Urinary bladder (tissue), 4 donors: ENCODE measurements around the gene INPP4B. TPM values are rescaled to one million over a fixed set of nuclear protein-coding genes. Genes with fewer than 3 reads are reported as not detected.

Source experiments
- DNase-seq: peaks from one replicate; pipeline ENCODE4 v3.0.0-alpha.2; 2015; ENCODE audit errors: extremely low spot score
- H3K27ac ChIP-seq: one replicate; pipeline ENCODE4 v1.5.1; 2013; ENCODE audit warnings: low read depth, mild to moderate bottlenecking, moderate library complexity
- H3K36me3 ChIP-seq: one replicate; pipeline ENCODE4 v1.6.1; 2013; ENCODE audit warnings: mild to moderate bottlenecking, moderate library complexity; ENCODE audit not compliant: insufficient read depth
- H3K4me1 ChIP-seq: one replicate; pipeline ENCODE4 v1.6.1; 2013; ENCODE audit warnings: mild to moderate bottlenecking, moderate library complexity; ENCODE audit not compliant: insufficient read depth
- H3K4me3 ChIP-seq: one replicate; pipeline ENCODE4 v1.5.1; 2013; ENCODE audit warnings: low read depth, low read length
- WGBS: extraction: QIAGEN DNeasy Blood & Tissue Kit; methylation state at CpG from one replicate; pipeline ENCODE4 v1.1.7; 2013; 5-methylcytosine and 5-hydroxymethylcytosine counted together
- polyA plus RNA-seq: library from polyadenylated mRNA; stranded (reverse); fragments of 200-250 nt; gene quantifications from one replicate; pipeline ENCODE4 v1.2.3, GENCODE V29; 2013
- total RNA-seq: library from RNA; depleted of rRNA; stranded (reverse); fragments of >200 nt; gene quantifications from one replicate; pipeline ENCODE4 v1.2.3, GENCODE V29; 2014
- donor health status: healthy with polysubstance abuse.
- donor health status: healthy.

Gene INPP4B
- total and polyA plus RNA-seq, 2 donors, result 4.7 to 53.9 TPM

DNA sequence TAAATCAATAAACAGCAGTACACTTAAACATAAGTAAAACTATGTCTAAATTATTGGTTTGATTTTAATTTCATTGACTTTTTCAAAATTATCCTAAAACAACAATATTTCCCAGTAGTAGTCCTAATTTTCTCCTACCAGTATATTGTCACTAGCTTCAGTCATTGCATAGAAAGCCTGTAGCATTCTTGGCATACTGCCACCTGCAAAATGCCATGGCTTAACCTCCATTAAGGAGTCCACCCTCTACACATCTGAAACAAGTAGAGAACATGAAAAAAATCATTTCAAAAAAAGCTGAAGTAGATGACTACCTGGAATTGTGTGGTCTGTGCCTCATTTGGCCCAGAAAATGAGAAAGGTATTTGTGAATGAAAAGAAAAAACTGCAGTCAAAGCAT is 348.5 kb downstream of the INPP4B start:
- Histone ChIP-seq H3K4me3 (no peak overlapping the region), H3K36me3 (no peaks in the 10 kb centered on the region), H3K4me1 (no peaks in the 10 kb centered on the region), H3K27ac (no peak overlapping the region)
- DNase-seq, result no peak

DNA sequence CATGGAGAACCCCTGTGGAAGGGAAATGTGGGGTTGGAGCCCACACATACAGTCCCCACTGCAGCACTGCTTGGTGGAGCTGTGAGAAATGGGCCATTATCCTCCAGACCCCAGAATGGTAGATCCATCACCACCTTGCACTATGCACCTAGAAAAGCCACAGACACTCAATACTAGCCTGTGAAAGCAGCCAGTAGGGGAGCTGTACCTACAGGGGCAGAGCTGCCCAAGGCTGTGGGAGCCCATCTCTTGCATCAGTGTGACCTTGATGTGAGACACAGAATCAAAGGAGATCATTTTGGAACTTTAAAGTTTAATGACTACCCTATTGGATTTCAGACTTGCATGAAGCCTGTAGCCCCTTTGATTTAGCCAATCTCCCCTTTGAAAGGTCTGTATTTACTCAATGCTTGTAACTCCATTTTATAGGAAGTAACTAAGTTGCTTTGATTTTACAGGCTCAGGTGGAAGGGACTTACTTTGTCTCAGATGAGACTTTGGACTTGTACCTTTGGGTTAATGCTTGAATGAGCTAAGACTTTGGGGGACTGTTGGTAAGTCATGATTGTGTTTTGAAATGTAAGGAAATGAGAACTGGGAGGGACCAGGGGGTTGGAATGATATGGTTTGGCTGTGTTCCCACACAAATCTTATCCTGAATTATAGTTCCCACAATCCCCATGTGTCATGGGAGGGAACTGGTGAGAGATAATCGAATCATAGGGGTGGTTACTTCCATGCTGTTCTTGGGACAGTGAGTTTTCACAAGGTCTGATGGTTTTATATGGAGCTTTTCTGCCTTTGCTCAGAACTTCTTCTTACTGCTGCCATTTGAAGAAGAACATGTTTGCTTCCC is 352.6 kb downstream of the INPP4B start:
- H3K4me1 ChIP-seq, result no peaks in the 10 kb centered on the region
- 73% methylated on average over 1 of the region's 1 CpG for WGBS
- no peak overlapping the region for H3K4me3 ChIP-seq
- DNase-seq, result no peak
- no peaks in the 10 kb centered on the region for H3K36me3 ChIP-seq
- no peak overlapping the region for H3K27ac ChIP-seq

DNA sequence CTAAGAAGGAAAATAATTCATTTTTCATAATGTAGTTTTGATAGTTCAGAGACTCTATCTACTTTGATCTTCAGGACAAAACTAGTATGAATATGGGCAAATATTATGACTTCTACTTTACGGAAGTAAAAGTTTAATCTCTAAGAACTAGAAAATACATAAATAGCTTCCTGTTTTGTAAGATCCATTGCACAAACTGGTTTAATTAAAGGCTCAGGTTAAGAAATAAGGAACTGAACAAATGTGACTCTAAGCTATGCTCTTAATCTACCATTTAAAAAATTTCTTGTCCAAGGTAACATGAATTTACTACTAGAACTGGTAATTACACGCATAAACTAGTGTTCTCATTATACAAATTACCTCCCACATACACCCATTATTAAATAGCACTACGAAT is 360.6 kb downstream of the INPP4B start:
- Histone ChIP-seq H3K36me3 (no peaks in the 10 kb centered on the region), H3K4me1 (no peaks in the 10 kb centered on the region), H3K4me3 (no peak overlapping the region), H3K27ac (no peak overlapping the region)
- WGBS, result 81% methylated on average over 3 of the region's 3 CpGs
- no peak for DNase-seq

DNA sequence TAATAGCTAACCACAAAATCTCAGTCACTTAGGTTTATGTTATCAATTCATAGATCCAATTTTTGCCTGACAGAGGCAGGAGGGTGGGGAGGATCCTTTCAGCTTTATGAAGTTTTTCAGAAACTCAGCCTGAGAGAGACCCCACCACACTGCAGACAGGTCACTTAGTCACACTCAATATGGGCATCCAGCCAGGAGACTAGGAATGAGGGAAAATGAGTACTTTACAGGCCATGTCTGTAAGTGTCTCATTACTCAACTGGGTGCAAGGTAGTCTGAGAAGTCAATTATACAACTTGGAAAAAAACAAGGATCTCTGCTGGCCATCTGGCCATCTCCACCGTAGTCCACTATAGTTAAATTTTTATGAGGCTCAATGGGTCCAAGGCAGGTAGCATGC is 365.9 kb downstream of the INPP4B start:
- no peak overlapping the region for H3K4me3 ChIP-seq
- 59% methylated on average over 1 of the region's 1 CpG for WGBS
- no peaks in the 10 kb centered on the region for H3K4me1 ChIP-seq
- H3K36me3 ChIP-seq, result no peaks in the 10 kb centered on the region
- H3K27ac ChIP-seq, result no peak overlapping the region
- no peak for DNase-seq

DNA sequence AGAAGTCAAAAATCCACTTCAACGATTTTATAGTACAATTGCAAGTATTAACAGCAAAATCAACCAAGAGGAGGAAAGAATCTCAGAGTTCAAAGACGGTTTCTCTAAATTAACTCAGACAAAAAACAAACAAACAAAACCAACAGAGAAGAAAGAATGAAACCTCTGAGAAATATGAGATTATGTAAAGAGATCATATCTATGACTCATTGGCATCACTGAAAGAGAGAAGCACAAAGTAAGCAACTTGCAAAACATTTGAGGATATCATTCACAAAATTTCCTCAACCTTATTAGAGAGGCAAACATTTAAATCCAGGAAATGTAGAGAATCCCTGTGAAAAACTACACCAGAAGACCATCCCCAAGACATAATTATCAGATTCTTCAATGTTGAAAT is 370.4 kb downstream of the INPP4B start:
- no peaks in the 10 kb centered on the region for H3K36me3 ChIP-seq
- 77% methylated on average over 2 of the region's 2 CpGs for WGBS

DNA sequence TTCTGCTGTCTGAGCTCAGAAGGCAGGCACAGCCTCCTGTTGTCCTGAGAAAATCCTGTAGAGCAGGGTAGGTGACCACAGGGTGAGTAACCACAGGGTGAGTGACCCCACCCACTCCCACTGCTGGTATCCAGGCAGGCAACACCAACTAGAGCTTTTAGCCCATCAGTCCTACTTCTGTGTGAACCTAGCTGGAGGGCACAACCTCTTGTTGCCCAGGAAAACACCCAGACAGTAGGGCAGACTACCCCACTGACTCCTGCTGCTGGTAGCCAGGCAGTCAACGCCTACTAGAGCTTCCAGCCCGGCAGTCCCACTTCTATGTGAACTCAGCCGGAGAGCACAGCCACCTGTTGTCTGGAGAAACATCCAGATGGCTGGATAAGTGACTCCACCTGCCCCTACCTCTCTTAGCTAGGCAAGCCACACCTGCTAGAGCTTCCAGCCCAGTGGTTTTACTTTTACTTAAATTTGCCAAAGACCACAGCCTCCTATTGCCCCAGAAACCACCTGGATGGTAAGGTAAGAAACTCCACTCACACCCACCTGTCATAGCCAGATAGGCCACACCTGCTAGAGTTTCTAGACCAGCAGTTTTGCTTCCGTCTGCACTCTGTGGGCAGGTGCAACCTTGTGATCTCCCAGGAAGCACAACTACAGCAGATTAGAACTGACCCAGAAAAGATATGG is 371.6 kb downstream of the INPP4B start:
- H3K36me3 ChIP-seq, result no peaks in the 10 kb centered on the region
- H3K27ac ChIP-seq, result peak overlapping the region; percentile 57
- H3K4me1 ChIP-seq, result no peaks in the 10 kb centered on the region
- no peak overlapping the region for H3K4me3 ChIP-seq
- 81% methylated on average over 4 of the region's 4 CpGs for WGBS
- no peak for DNase-seq

More for the DNA sequence above, 370.4 kb downstream of the INPP4B start:
- H3K4me3 ChIP-seq, result no peak overlapping the region
- H3K27ac ChIP-seq, result no peak overlapping the region
- DNase-seq, result no peak
- no peaks in the 10 kb centered on the region for H3K4me1 ChIP-seq

DNA sequence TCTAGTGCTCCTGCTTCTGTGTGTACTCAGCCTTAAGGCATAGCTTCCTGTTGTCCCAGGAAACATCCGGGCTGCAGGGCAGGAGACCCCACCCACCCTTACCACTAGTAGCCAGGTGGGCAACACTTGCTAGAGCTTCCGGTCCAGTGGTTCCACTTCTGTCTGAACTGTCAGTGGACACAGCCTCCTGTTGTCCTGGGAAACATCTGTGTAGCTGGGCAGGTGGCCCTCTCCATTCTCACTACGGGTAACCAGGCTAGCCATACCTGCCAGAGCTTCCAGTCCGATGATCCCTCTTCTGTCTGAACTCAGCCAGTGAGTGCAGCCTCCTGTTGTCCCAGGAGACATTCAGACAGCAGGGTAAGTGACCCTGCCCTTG is 372.2 kb downstream of the INPP4B start:
- no peak for DNase-seq
- Histone ChIP-seq H3K36me3 (no peaks in the 10 kb centered on the region), H3K4me1 (no peaks in the 10 kb centered on the region), H3K4me3 (no peak overlapping the region), H3K27ac (peak overlapping the region; percentile 61)
- 85% methylated on average over 4 of the region's 4 CpGs for WGBS

DNA sequence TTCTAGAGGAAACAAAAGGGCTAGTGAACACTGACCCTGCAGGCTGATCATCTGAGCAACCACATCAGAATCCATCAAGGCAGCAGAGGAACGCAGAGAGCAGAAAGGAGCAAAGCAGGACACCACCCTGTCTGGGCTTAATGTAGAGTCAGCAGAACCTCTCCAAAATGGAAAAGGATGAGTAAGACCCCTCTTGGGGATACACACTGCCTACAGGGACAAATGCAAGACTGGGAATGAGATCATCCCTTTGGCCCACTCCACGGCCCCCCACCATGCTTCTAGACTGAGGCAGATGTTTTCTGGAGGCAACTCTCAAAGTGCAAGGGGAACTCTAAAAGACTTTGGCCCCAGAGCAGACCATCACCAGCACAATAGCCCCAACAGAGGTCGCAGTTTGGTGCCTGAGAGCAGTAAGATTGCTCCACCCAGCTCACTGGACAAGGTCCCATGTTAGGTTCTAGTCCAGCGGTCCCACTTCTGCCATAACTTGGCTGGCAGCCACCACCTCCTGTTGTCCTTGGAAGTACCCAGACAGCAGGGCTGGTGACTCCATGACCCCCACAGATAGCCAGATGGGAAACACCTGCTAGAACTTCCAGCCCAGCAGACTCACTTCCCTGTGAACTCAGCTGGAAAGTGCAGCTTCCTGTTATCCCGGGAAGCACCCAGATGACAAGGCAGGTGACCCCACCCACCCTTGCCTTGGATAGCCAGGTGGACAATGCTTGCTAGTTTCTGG is 372.7 kb downstream of the INPP4B start:
- Histone ChIP-seq H3K36me3 (no peaks in the 10 kb centered on the region), H3K27ac (no peak overlapping the region), H3K4me1 (no peaks in the 10 kb centered on the region), H3K4me3 (no peak overlapping the region)
- DNase-seq, result no peak
- WGBS, result 79% methylated on average over 5 of the region's 5 CpGs

DNA sequence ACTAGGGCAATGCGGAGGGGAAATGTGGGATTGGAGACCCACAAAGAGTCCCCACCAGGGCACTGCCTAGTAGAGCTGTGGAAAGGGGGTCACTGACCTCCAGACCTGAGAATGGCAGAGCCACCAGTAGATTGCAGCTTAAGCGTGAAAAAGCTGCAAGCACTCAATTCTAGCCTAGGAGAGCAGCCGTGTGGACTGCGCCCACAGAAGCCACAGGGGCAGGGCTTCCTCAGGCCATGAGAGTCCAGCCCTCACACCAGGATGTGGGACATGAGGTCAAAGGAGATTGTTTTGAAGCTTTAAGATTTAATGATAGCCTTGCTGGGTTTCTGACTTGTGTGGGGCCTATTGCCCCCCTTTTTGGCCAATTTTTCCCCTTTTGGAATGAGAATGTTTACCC is 379.0 kb downstream of the INPP4B start:
- 95% methylated on average over 4 of the region's 4 CpGs for WGBS

DNA sequence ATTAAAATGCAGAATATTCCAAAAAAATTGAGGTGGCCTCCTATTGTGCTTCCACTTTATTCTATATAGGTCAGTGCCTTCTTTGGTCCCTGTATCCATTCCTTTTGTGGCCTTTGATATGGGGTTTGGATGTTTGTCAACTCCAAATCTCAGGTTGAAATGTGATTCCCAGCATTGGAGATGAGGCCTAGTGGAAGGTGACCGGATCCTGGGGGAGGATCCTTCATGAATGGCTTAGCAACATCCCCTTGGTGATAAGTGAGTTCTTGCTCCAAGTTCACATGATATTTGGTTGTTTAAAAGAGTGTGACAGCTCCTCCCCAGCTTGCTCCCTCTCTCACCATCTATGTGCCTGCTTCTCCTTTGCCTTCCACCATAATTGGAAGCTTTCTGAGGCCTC is 380.6 kb downstream of the INPP4B start:
- DNase-seq, result no peak
- Histone ChIP-seq H3K4me3 (no peak overlapping the region), H3K27ac (no peak overlapping the region), H3K36me3 (no peaks in the 10 kb centered on the region), H3K4me1 (no peaks in the 10 kb centered on the region)
- WGBS, result 98% methylated on average over 1 of the region's 1 CpG

More for the DNA sequence above, 379.0 kb downstream of the INPP4B start:
- DNase-seq, result no peak
- Histone ChIP-seq H3K4me1 (no peaks in the 10 kb centered on the region), H3K27ac (no peak overlapping the region), H3K4me3 (no peak overlapping the region), H3K36me3 (no peaks in the 10 kb centered on the region)

DNA sequence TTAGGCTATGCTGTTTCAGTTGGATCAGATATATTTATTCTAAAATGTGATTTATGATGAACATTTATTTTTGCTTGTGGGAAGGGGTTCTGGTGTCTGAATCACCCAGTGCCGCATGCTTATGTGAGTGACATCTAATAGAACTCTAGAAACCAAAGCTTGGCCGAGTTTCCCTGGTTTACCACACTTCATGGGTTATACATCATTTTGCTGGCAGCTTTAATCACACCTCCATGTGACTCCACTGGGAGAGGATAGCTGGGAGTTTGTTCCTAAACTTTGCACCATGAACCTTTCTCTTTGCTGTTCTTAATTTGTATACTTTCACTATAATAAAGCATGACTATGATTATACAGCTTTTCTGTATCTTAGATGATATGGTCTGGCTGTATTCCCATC is 382.9 kb downstream of the INPP4B start:
- no peaks in the 10 kb centered on the region for H3K36me3 ChIP-seq
- no peak overlapping the region for H3K27ac ChIP-seq
- DNase-seq, result no peak
- no peaks in the 10 kb centered on the region for H3K4me1 ChIP-seq
- 76% methylated on average over 2 of the region's 2 CpGs for WGBS
- H3K4me3 ChIP-seq, result no peak overlapping the region

DNA sequence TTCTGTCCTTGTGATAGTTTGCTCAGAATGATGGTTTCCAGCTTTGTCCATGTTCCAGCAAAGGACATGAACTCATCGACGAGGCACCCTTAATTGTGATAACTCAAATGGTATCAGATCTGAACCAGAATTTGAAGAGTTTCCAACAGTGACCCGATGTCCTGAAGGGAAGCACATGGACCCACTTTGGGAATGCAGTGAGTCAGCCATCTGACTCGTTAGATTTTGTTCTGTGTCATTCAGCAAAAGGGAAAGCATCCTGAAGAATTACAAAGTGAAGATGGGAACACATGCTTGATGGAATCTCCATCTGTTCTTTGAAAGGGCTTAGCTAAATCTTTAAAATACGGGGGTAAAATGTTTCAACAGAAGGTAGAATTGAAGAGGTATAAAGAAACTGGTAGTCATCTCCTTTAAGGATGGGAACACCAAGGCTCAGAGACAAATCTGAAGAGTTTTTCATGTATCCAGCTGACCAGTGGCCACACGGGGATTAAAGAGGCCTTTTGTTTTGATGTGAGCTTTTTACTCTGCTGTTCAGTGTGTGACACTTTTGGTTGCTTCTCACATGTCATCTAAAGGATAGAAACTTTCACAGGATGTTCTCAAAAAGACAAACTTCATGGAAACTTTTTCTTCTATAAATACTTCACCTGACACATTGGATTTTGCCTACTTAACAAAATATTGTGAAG is 393.8 kb downstream of the INPP4B start:
- Histone ChIP-seq H3K36me3 (no peaks in the 10 kb centered on the region), H3K27ac (no peak overlapping the region), H3K4me1 (no peaks in the 10 kb centered on the region), H3K4me3 (no peak overlapping the region)
- no peak for DNase-seq
- 79% methylated on average over 6 of the region's 6 CpGs for WGBS

DNA sequence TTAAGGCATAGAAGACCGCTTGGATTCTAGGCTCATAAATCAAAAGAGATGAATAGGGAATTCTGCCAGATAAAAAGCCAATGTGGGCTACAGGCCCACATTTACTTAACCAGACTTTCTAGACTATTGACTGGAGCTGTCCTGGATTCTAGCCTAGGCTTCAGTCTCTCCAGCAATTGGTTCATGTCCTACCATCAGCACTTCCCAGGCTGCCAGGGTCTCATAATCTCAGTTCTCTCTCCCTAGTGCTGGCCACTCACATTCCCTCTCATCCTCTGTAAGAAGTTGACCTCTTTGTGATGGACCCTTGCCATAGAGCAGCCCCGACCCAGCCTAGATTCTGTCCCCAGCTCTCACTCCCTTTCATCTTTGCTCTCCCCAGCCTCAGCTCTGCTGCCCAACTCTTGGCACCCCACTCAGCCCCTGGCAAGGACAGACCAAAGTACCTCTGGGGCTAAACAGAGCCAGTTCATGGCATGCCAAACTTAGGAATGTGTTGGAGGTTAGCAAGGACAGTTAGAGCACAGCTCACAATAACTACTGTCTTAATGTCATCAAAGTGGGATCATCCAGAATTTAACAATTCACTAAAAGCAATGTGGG is 396.2 kb downstream of the INPP4B start:
- no peak for DNase-seq
- H3K36me3 ChIP-seq, result no peaks in the 10 kb centered on the region
- WGBS, result 56% methylated on average over 2 of the region's 2 CpGs
- no peak overlapping the region for H3K27ac ChIP-seq
- H3K4me1 ChIP-seq, result no peaks in the 10 kb centered on the region
- no peak overlapping the region for H3K4me3 ChIP-seq
